H9 (cell line): ENCODE results near the gene CCDC148. TPM values are rescaled to one million over a fixed set of nuclear protein-coding genes. Genes with fewer than 3 reads are reported as not detected.
"Not testable (repeated sequence)": the region's sequence is repeated elsewhere in the genome, so short reads cannot be mapped to it uniquely, and the experiment has no call there.

Experiments
- DNase-seq: peaks from one replicate; pipeline ENCODE4 v3.0.0-alpha.2; 2017
- H2AFZ ChIP-seq: one replicate; pipeline ENCODE4 v1.6.1; 2013; ENCODE audit warnings: mild to moderate bottlenecking, low read length, control low read depth, moderate library complexity
- H2AK5ac ChIP-seq: 2 replicates; pipeline ENCODE4 v1.6.1; 2013; ENCODE audit warnings: low read length, control low read depth, mixed read lengths; ENCODE audit not compliant: insufficient read length
- H2BK120ac ChIP-seq: one replicate; pipeline ENCODE4 v1.6.1; 2013; ENCODE audit warnings: low read depth, mild to moderate bottlenecking, low read length, control low read depth, inconsistent platforms; ENCODE audit not compliant: poor library complexity, severe bottlenecking
- H2BK12ac ChIP-seq: 2 replicates; pipeline ENCODE4 v1.6.1; 2013; ENCODE audit warnings: low read length, control low read depth, mixed read lengths, low read depth; ENCODE audit not compliant: insufficient read length
- H2BK15ac ChIP-seq: 2 replicates; pipeline ENCODE4 v1.6.1; 2013; ENCODE audit warnings: low read depth, low read length, control low read depth
- H2BK20ac ChIP-seq: one replicate; pipeline ENCODE4 v1.6.1; 2013; ENCODE audit warnings: low read depth, mild to moderate bottlenecking, low read length, control low read depth, inconsistent platforms; ENCODE audit not compliant: poor library complexity, severe bottlenecking
- H2BK5ac ChIP-seq: 2 replicates; pipeline ENCODE4 v1.6.1; 2013; ENCODE audit warnings: low read length, control low read depth, mixed read lengths; ENCODE audit not compliant: insufficient read length
- H3K14ac ChIP-seq: 2 replicates; pipeline ENCODE4 v1.6.1; 2013; ENCODE audit warnings: low read length, control low read depth; ENCODE audit not compliant: insufficient read depth
- H3K18ac ChIP-seq: 2 replicates; pipeline ENCODE4 v1.6.1; 2013; ENCODE audit warnings: low read depth, mild to moderate bottlenecking, mixed read lengths, low read length, control low read depth; ENCODE audit not compliant: insufficient read length
- H3K23ac ChIP-seq: 2 replicates; pipeline ENCODE4 v1.6.1; 2013; ENCODE audit warnings: low read length, control low read depth, mixed read lengths, low read depth; ENCODE audit not compliant: insufficient read length
- H3K23me2 ChIP-seq: 2 replicates; pipeline ENCODE4 v1.6.1; 2013; ENCODE audit warnings: low read depth, mild to moderate bottlenecking, mixed read lengths, low read length, control low read depth; ENCODE audit not compliant: insufficient read length, poor library complexity, severe bottlenecking
- H3K27ac ChIP-seq: 2 replicates; pipeline ENCODE4 v1.5.1; 2013; ENCODE audit warnings: low read length, control low read depth, mixed read lengths, low read depth; ENCODE audit not compliant: insufficient read length
- H3K27me3 ChIP-seq: 2 replicates; pipeline ENCODE4 v1.6.1; 2013; ENCODE audit warnings: low read length, control low read depth, inconsistent platforms; ENCODE audit not compliant: insufficient read depth
- H3K4ac ChIP-seq: 2 replicates; pipeline ENCODE4 v1.6.1; 2013; ENCODE audit warnings: low read depth, mild to moderate bottlenecking, control low read depth, inconsistent platforms, low read length, moderate library complexity
- H3K4me1 ChIP-seq: 2 replicates; pipeline ENCODE4 v1.6.1; 2013; ENCODE audit warnings: low read length, control low read depth, inconsistent platforms; ENCODE audit not compliant: insufficient read depth
- H3K4me2 ChIP-seq: 2 replicates; pipeline ENCODE4 v1.6.1; 2013; ENCODE audit warnings: low read length, control low read depth, mixed read lengths; ENCODE audit not compliant: insufficient read length, insufficient read depth
- H3K56ac ChIP-seq: 2 replicates; pipeline ENCODE4 v1.6.1; 2013; ENCODE audit warnings: low read depth, mild to moderate bottlenecking, mixed read lengths, low read length, control low read depth; ENCODE audit not compliant: insufficient read length
- H3K79me1 ChIP-seq: 2 replicates; pipeline ENCODE4 v1.6.1; 2013; ENCODE audit warnings: low read depth, mild to moderate bottlenecking, moderate library complexity, low read length, control low read depth, inconsistent platforms; ENCODE audit not compliant: insufficient read depth, poor library complexity, severe bottlenecking
- H3K79me2 ChIP-seq: 2 replicates; pipeline ENCODE4 v1.6.1; 2013; ENCODE audit warnings: low read length, control low read depth, inconsistent platforms; ENCODE audit not compliant: insufficient read depth
- H3K9ac ChIP-seq: 2 replicates; pipeline ENCODE4 v1.6.1; 2013; ENCODE audit warnings: low read length, control low read depth, mixed read lengths; ENCODE audit not compliant: insufficient read length; ENCODE audit errors: extremely low read depth
- H3K9me3 ChIP-seq: one replicate; pipeline ENCODE4 v1.6.1; 2013; ENCODE audit warnings: low read depth, low read length, inconsistent platforms; ENCODE audit not compliant: control insufficient read depth
- H3T11ph ChIP-seq: one replicate; pipeline ENCODE4 v1.6.1; 2013; ENCODE audit warnings: mild to moderate bottlenecking, low read length, control low read depth, inconsistent platforms
- H4K20me1 ChIP-seq: one replicate; pipeline ENCODE4 v1.6.1; 2013; ENCODE audit not compliant: control insufficient read depth, insufficient read length, insufficient read depth
- H4K5ac ChIP-seq: 2 replicates; pipeline ENCODE4 v1.6.1; 2013; ENCODE audit warnings: low read depth, mild to moderate bottlenecking, mixed read lengths, low read length, control low read depth; ENCODE audit not compliant: insufficient read length
- H4K8ac ChIP-seq: replicated peaks from 2 replicates; pipeline ENCODE4 v1.6.1; 2013; ENCODE audit warnings: low read length, control low read depth, mixed read lengths, low read depth; ENCODE audit not compliant: insufficient read length
- H4K91ac ChIP-seq: 2 replicates; pipeline ENCODE4 v1.6.1; 2013; ENCODE audit warnings: low read depth, mild to moderate bottlenecking, moderate library complexity, mixed read lengths, low read length, control low read depth; ENCODE audit not compliant: insufficient read length
- H3K27ac Mint-ChIP-seq, 3 experiments: 2 replicates in 2 of 3; 3 replicates in 1 of 3; pipeline ENCODE4 v1.8.0; 2020 to 2021; ENCODE audit warnings: mixed read lengths in 3 of 3, mild to moderate bottlenecking in 1 of 3, moderate library complexity in 1 of 3
- H3K27me3 Mint-ChIP-seq: 2 replicates; pipeline ENCODE4 v1.8.0; 2021; ENCODE audit warnings: low read depth, mild to moderate bottlenecking, moderate library complexity, mixed read lengths
- H3K36me3 Mint-ChIP-seq, 3 experiments: 2 replicates in 2 of 3; 3 replicates in 1 of 3; pipeline ENCODE4 v1.8.0; 2020 to 2021; ENCODE audit warnings: low read depth in 3 of 3, mixed read lengths in 3 of 3; ENCODE audit not compliant: insufficient read depth in 1 of 3
- H3K4me1 Mint-ChIP-seq, 2 experiments: 2 replicates each; pipeline ENCODE4 v1.8.0; 2020; ENCODE audit warnings: mixed read lengths in 2 of 2
- H3K4me3 Mint-ChIP-seq, 2 experiments: 2 replicates in 1 of 2; 3 replicates in 1 of 2; pipeline ENCODE4 v1.8.0; 2020 to 2021; ENCODE audit warnings: mild to moderate bottlenecking in 2 of 2, mixed read lengths in 2 of 2, moderate library complexity in 1 of 2
- H3K9me3 Mint-ChIP-seq, 2 experiments: 2 replicates in 1 of 2; 3 replicates in 1 of 2; pipeline ENCODE4 v1.8.0; 2020; ENCODE audit warnings: mild to moderate bottlenecking in 2 of 2, mixed read lengths in 2 of 2, moderate library complexity in 1 of 2
- WGBS: extraction: QIAGEN DNeasy Blood & Tissue Kit; methylation state at CpG from one replicate; pipeline ENCODE4 v1.1.7; 2013; ENCODE audit warnings: missing lambda C conversion rate, low lambda C conversion rate, mixed read lengths; ENCODE audit not compliant: insufficient read length; ENCODE audit errors: extremely low coverage; 5-methylcytosine and 5-hydroxymethylcytosine counted together
- total RNA-seq: library from RNA; stranded (reverse); gene quantifications from 2 replicates; pipeline ENCODE4 v1.2.1, GENCODE V29; 2021
- TF ChIP-seq, protein P1 (sequence below): fragments of 200-600 bp; sonication (generic); conservative IDR thresholded peaks from 3 replicates; pipeline ENCODE4 v1.8.0; 2021; ENCODE audit warnings: antibody characterized with exemption, mild to moderate bottlenecking

The CCDC148 gene
- total RNA-seq, 1 experiment from 2014 or later = 1.5 TPM

DNA sequence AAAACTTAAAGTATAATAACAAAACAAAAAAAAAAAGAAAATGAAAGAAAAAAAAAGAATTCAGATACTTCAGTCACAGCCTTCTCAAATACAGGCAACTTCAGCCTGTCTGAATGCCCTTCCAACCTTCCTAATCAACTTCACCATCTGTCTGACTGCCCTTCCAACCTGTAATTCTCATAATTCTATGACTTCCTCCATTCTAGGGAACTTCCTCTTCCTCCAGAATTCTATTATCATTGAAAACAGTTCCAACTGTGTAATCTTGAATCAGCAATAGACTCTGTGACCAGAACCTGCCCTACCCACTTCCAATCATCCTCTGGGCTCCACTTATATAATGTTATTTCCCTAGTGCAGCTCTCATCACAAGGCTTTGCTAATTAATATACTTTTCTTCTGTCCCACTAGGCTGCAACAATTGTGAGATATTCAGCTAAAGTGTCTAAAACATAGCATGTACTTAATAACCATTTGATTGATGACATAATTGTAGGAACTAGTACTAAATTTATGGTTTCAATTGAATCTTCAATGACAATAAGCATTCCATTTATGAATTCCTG is 227.5 kb downstream of the CCDC148 start:
- H3K23me2 ChIP-seq = no peaks in the 10 kb centered on the region
- H3K4me3 Mint-ChIP-seq = no peak overlapping the region

DNA sequence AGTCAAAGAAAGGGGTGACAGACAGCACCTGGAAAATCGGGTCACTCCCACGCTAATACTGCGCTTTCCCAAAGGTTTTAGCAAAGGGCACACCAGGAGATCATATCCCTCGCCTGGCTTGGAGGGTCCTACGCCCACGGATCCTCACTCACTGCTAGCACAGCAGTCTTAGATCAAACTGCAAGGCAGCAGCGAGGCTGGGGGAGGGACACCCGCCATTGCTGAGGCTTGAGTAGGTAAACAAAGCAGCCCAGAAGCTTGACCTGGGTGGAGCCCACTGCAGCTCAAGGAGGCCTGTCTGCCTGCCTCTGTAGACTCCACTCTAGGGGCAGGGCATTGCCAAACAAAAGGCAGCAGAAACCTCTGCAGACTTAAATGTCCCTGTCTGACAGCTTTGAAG is 233.5 kb downstream of the CCDC148 start:
- H3K4me3 Mint-ChIP-seq, H3K14ac ChIP-seq: not testable (repeated sequence)

More for the DNA sequence above, 227.5 kb downstream of the CCDC148 start:
- no peak overlapping the region for H3K27ac Mint-ChIP-seq
- TF ChIP-seq, protein P1, sequence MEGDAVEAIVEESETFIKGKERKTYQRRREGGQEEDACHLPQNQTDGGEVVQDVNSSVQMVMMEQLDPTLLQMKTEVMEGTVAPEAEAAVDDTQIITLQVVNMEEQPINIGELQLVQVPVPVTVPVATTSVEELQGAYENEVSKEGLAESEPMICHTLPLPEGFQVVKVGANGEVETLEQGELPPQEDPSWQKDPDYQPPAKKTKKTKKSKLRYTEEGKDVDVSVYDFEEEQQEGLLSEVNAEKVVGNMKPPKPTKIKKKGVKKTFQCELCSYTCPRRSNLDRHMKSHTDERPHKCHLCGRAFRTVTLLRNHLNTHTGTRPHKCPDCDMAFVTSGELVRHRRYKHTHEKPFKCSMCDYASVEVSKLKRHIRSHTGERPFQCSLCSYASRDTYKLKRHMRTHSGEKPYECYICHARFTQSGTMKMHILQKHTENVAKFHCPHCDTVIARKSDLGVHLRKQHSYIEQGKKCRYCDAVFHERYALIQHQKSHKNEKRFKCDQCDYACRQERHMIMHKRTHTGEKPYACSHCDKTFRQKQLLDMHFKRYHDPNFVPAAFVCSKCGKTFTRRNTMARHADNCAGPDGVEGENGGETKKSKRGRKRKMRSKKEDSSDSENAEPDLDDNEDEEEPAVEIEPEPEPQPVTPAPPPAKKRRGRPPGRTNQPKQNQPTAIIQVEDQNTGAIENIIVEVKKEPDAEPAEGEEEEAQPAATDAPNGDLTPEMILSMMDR = no peak
- H3K27me3 ChIP-seq = no peaks in the 10 kb centered on the region
- H2AK5ac ChIP-seq = no peak overlapping the region
- H3K36me3 Mint-ChIP-seq = no peaks in the 10 kb centered on the region
- no peak overlapping the region for H2BK5ac ChIP-seq
- H3K9me3 Mint-ChIP-seq = peaks cover 0 to 5% of the 10 kb centered on the region in 2 experiments; a peak in 2 of 5 replicates
- no peaks in the 10 kb centered on the region for H4K20me1 ChIP-seq
- no peak overlapping the region for H3K56ac ChIP-seq
- no peaks in the 10 kb centered on the region for H3K79me2 ChIP-seq
- H3K27me3 Mint-ChIP-seq = no peaks in the 10 kb centered on the region
- H3K23ac ChIP-seq = no peak overlapping the region
- H4K8ac ChIP-seq = no peak overlapping the region
- no peak overlapping the region for H2BK20ac ChIP-seq
- no peak overlapping the region for H2AFZ ChIP-seq
- H2BK12ac ChIP-seq = no peak overlapping the region
- no peak for DNase-seq
- no peak overlapping the region for H3K14ac ChIP-seq
- no peak overlapping the region for H3K4me2 ChIP-seq
- no peak overlapping the region for H3K18ac ChIP-seq
- H3K27ac ChIP-seq = no peak overlapping the region
- H3K4ac ChIP-seq = no peak overlapping the region
- no peaks in the 10 kb centered on the region for H3K9me3 ChIP-seq
- no peaks in the 10 kb centered on the region for H3K79me1 ChIP-seq
- no peak overlapping the region for H2BK15ac ChIP-seq
- H2BK120ac ChIP-seq = no peak overlapping the region
- H3K4me1 ChIP-seq = no peaks in the 10 kb centered on the region
- no peak overlapping the region for H3K9ac ChIP-seq
- no peak overlapping the region for H4K5ac ChIP-seq
- H3K4me1 Mint-ChIP-seq = no peaks in the 10 kb centered on the region
- no peak overlapping the region for H4K91ac ChIP-seq
- no peak overlapping the region for H3T11ph ChIP-seq

More for the DNA sequence above, 233.5 kb downstream of the CCDC148 start:
- H3K36me3 Mint-ChIP-seq, H2AK5ac ChIP-seq, H3K27ac ChIP-seq, H3K27ac Mint-ChIP-seq, H2AFZ ChIP-seq, H3K9ac ChIP-seq, H3K79me1 ChIP-seq, DNase-seq, H3K23ac ChIP-seq, H3T11ph ChIP-seq, H3K4me1 Mint-ChIP-seq, H2BK120ac ChIP-seq, H2BK20ac ChIP-seq, H2BK12ac ChIP-seq, H3K18ac ChIP-seq, H2BK15ac ChIP-seq, H3K9me3 Mint-ChIP-seq, H3K23me2 ChIP-seq, H3K4me1 ChIP-seq, H2BK5ac ChIP-seq, H3K56ac ChIP-seq, H3K27me3 ChIP-seq, H3K4me2 ChIP-seq, H4K8ac ChIP-seq, H3K4ac ChIP-seq, H4K20me1 ChIP-seq, H3K79me2 ChIP-seq, H3K9me3 ChIP-seq, H4K5ac ChIP-seq, H4K91ac ChIP-seq, H3K27me3 Mint-ChIP-seq: not testable (repeated sequence)
- no CpG with 5 or more reads among the region's 8 CpGs for WGBS
